IMR-90 (cell line): ENCODE results near the gene TMEM184C.

Experiments
- POLR2A ChIP-seq: IDR thresholded peaks from 2 replicates; pipeline ENCODE4 v1.6.1; 2012; ENCODE audit warnings: mild to moderate bottlenecking, low read depth, low read length
- RAD21 ChIP-seq: IDR thresholded peaks from 2 replicates; pipeline ENCODE4 v1.6.1; 2012; ENCODE audit warnings: low read length, improper control_type of control experiment

GRCh38 chr4:147605499-147605898 lies 11.7 kb upstream of the TMEM184C start:
- TF ChIP-seq POLR2A = no peak
- TF ChIP-seq RAD21 = no peak
